BLaER1 treated with 17β-estradiol and CSF1 and Interleukin-3, amounts not matched to agents 10 nM and 100 nM (cell line): ENCODE measurements around the gene TBC1D9B.

Experiments used
- H3K27ac ChIP-seq, 11 experiments: shearing (Covaris generic); formaldehyde crosslinking; 2 replicates each; pipeline ENCODE4 v1.8.1; 2022
- H3K27me3 ChIP-seq, 11 experiments: shearing (Covaris generic); formaldehyde crosslinking; 2 replicates each; pipeline ENCODE4 v1.8.1; 2022
- H3K36me3 ChIP-seq, 11 experiments: shearing (Covaris generic); formaldehyde crosslinking; 2 replicates each; pipeline ENCODE4 v1.8.1; 2022
- H3K4me1 ChIP-seq, 10 experiments: shearing (Covaris generic); formaldehyde crosslinking; 2 replicates each; pipeline ENCODE4 v1.8.1; 2022
- H3K4me2 ChIP-seq, 11 experiments: shearing (Covaris generic); formaldehyde crosslinking; 2 replicates each; pipeline ENCODE4 v1.8.1; 2022
- H3K4me3 ChIP-seq, 10 experiments: shearing (Covaris generic); formaldehyde crosslinking; 2 replicates each; pipeline ENCODE4 v1.8.1; 2022
- H3K9ac ChIP-seq, 11 experiments: shearing (Covaris generic); formaldehyde crosslinking; 2 replicates each; pipeline ENCODE4 v1.8.1; 2022
- H3K9me3 ChIP-seq, 11 experiments: shearing (Covaris generic); formaldehyde crosslinking; replicated peaks in 1 of 11; 2 replicates each; pipeline ENCODE4 v1.8.1; 2022
- H4K20me1 ChIP-seq, 11 experiments: shearing (Covaris generic); formaldehyde crosslinking; 2 replicates each; pipeline ENCODE4 v1.8.1; 2022
- Cebpa-rat ChIP-seq, 11 experiments: shearing (Covaris generic); IDR thresholded peaks; 2 replicates each; pipeline ENCODE4 v1.8.1; 2022

TBC1D9B gene

GRCh38 chr5:179893076-179893957, 14.4 kb downstream of the TBC1D9B start:
- H3K4me3 ChIP-seq, result no peak overlapping the region
- peaks cover 0 to 66% (median 23%) of the 10 kb centered on the region in 11 experiments; a peak in 16 of 22 replicates for H4K20me1 ChIP-seq
- H3K4me2 ChIP-seq, result no peak overlapping the region
- no peak for TF ChIP-seq Cebpa-rat (IDR thresholded peaks at IDR 0.05)
- H3K9me3 ChIP-seq, result no peaks in the 10 kb centered on the region; a peak in 1 of 22 replicates
- no peak overlapping the region for H3K9ac ChIP-seq
- peaks cover 95 to 100% (median 100%) of the 10 kb centered on the region in 11 experiments for H3K36me3 ChIP-seq
- H3K27ac ChIP-seq, result no peak overlapping the region
- H3K4me1 ChIP-seq, result no peaks in the 10 kb centered on the region
- H3K27me3 ChIP-seq, result no peaks in the 10 kb centered on the region

DNA sequence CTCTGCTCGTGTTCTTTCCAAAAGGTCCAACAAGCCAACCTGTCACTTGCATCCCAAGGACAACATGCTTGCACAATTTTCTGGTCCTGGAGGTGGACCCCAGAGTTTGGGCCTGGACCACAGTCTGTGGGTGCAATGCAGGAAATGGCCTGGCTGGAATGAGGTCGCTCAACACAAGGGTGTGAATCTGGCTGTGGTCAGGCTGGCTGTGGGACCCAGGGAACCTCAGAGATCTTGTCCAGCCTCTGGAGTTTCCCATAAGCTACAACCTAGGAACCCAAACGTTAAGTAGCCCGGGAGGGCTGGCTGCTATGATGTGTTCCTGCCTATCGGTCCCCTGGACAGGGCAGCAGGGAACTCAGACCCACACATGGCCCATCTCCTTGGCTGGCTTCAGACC, 15.4 kb downstream of the TBC1D9B start:
- TF ChIP-seq Cebpa-rat (IDR thresholded peaks at IDR 0.05), result no peak
- Histone ChIP-seq H3K9me3 (peaks cover 0 to 10% (median 6%) of the 10 kb centered on the region in 11 experiments; a peak in 9 of 22 replicates), H3K4me3 (no peak overlapping the region), H3K36me3 (peaks cover 95 to 100% (median 100%) of the 10 kb centered on the region in 11 experiments), H3K4me2 (no peak overlapping the region), H3K27me3 (no peaks in the 10 kb centered on the region), H3K27ac (no peak overlapping the region), H3K9ac (no peak overlapping the region), H4K20me1 (peaks cover 0 to 73% (median 24%) of the 10 kb centered on the region in 11 experiments; a peak in 16 of 22 replicates), H3K4me1 (no peaks in the 10 kb centered on the region)

DNA sequence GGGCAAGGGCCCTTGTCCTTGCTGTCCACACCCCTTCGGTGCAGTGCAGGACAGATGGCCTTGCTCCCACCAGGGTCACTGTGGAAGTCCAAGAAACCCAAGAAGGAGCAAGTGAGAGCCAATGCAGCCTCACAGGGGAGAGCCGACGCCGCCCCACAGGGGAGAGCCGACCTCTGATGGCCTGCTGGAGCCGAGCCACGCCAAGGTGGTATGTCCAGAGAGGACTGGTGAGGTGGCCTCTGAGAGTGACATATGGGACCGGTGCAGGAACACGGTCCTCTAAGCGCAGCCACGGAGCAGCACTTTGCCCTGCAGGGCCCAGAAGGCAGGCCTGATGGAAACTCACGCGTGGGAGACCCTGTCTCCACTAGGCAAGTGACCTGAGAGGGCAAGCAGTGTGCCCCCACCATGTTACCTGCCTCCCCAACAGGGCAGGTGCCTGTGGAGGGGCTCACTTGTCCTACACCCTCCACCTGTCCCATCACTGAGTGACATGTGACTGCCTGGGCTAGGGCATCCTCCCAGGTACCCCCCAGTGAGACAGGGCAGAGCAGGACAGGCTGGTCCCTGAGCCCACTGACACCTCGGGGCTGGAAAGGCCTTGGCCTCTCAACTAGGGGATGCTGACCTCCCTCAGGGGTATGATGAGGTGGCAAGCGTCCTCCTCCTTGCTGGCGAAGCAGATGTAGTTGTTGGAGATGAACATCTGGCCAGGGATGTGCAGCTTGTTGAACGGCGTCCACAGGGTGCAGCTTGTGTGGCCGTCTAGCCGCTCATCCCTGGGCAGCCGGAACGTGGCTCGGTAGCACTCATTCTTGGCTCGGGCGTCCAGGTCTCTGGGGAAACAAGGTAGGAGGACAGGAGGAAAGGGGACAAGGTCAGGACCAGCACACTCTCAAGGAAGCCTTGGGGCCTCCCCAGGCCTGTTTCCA, 16.7 kb downstream of the TBC1D9B start:
- H3K4me3 ChIP-seq, result no peak overlapping the region
- H3K27ac ChIP-seq, result no peak overlapping the region
- no peak overlapping the region for H3K9ac ChIP-seq
- peaks cover 96 to 100% (median 100%) of the 10 kb centered on the region in 11 experiments for H3K36me3 ChIP-seq
- TF ChIP-seq Cebpa-rat (IDR thresholded peaks at IDR 0.05), result no peak
- H3K4me2 ChIP-seq, result no peak overlapping the region
- peaks cover 6 to 21% (median 16%) of the 10 kb centered on the region in 11 experiments for H3K9me3 ChIP-seq
- no peaks in the 10 kb centered on the region for H3K4me1 ChIP-seq
- no peaks in the 10 kb centered on the region for H3K27me3 ChIP-seq
- peaks cover 0 to 68% (median 24%) of the 10 kb centered on the region in 11 experiments; a peak in 16 of 22 replicates for H4K20me1 ChIP-seq

GRCh38 chr5:179889885-179890284, 17.8 kb downstream of the TBC1D9B start:
- Histone ChIP-seq H3K4me3 (no peak overlapping the region), H3K27ac (no peak overlapping the region), H3K36me3 (peaks cover 96 to 100% (median 100%) of the 10 kb centered on the region in 11 experiments), H3K9me3 (peaks cover 17 to 33% (median 27%) of the 10 kb centered on the region in 11 experiments), H3K9ac (no peak overlapping the region), H3K4me2 (no peak overlapping the region), H3K4me1 (no peaks in the 10 kb centered on the region), H4K20me1 (peaks cover 0 to 60% (median 16%) of the 10 kb centered on the region in 11 experiments; a peak in 14 of 22 replicates), H3K27me3 (no peaks in the 10 kb centered on the region)
- no peak for TF ChIP-seq Cebpa-rat (IDR thresholded peaks at IDR 0.05)

DNA sequence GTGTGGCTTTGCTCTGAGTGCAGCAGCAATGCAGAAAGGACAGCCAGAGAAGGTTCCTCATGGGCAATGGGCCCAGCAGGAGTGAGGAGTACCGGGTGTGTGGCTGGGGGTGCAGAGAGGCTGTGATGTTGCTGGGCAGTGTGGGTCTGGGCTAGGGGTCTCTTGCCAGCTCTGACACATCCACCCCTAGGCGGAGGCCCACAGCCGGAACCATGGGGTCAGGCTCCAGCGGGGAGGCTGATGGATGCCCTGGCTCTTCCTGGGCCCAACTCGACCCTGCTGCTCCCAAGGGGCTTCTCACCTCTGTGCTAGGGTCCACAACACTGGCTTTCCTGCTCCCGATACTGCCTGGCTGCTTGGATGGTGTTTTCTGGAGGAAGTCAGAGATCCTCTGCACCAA, 19.9 kb downstream of the TBC1D9B start:
- Histone ChIP-seq H3K4me1 (no peaks in the 10 kb centered on the region), H3K27me3 (no peaks in the 10 kb centered on the region), H3K4me3 (no peak overlapping the region), H3K27ac (no peak overlapping the region), H3K9ac (no peak overlapping the region), H3K36me3 (peaks cover 98 to 100% (median 100%) of the 10 kb centered on the region in 11 experiments), H4K20me1 (peaks cover 0 to 47% (median 16%) of the 10 kb centered on the region in 11 experiments; a peak in 13 of 22 replicates), H3K4me2 (no peak overlapping the region), H3K9me3 (peaks cover 38 to 54% (median 48%) of the 10 kb centered on the region in 11 experiments)
- TF ChIP-seq Cebpa-rat (IDR thresholded peaks at IDR 0.05), result no peak

DNA sequence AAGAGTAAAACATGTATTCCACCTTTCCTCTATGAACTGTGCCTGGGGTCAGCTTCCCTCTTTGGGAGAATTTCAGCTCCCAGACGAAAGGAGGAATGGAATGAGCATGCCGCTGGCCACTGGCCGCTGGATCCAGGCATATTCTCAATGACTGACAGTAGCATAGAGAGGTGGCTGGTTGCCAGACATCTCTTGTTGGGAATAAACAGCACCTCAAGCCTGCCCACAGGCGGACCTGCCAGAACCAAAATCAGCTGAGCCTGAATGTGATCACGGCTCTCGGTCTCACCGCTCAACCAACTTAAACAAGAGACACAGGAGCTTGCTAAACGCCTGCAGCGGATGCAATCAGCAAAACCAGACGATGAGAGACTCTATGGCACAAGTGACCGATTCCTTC, 20.6 kb downstream of the TBC1D9B start:
- Histone ChIP-seq H3K9me3 (peaks cover 45 to 61% (median 55%) of the 10 kb centered on the region in 11 experiments), H3K4me2 (no peak overlapping the region), H3K9ac (no peak overlapping the region), H3K4me1 (no peaks in the 10 kb centered on the region), H3K27ac (no peak overlapping the region), H3K36me3 (peaks cover 98 to 100% (median 100%) of the 10 kb centered on the region in 11 experiments), H3K27me3 (no peaks in the 10 kb centered on the region), H4K20me1 (peaks cover 0 to 40% (median 11%) of the 10 kb centered on the region in 11 experiments; a peak in 12 of 22 replicates), H3K4me3 (no peak overlapping the region)
- no peak for TF ChIP-seq Cebpa-rat (IDR thresholded peaks at IDR 0.05)

- H4K20me1 ChIP-seq, result peaks cover 0 to 32% (median 7%) of the 10 kb centered on the region in 11 experiments; a peak in 12 of 22 replicates
- H3K4me2 ChIP-seq, result no peak overlapping the region
- no peaks in the 10 kb centered on the region for H3K27me3 ChIP-seq
- no peak overlapping the region for H3K4me3 ChIP-seq
- H3K27ac ChIP-seq, result no peak overlapping the region
- no peaks in the 10 kb centered on the region for H3K4me1 ChIP-seq
- TF ChIP-seq Cebpa-rat (IDR thresholded peaks at IDR 0.05), result no peak
- H3K9ac ChIP-seq, result no peak overlapping the region
- H3K9me3 ChIP-seq, result peaks cover 46 to 62% (median 57%) of the 10 kb centered on the region in 11 experiments
- H3K36me3 ChIP-seq, result peaks cover 93 to 100% (median 98%) of the 10 kb centered on the region in 11 experiments
Measured at GRCh38 chr5:179886190-179886911, 21.3 kb downstream of the TBC1D9B start.

DNA sequence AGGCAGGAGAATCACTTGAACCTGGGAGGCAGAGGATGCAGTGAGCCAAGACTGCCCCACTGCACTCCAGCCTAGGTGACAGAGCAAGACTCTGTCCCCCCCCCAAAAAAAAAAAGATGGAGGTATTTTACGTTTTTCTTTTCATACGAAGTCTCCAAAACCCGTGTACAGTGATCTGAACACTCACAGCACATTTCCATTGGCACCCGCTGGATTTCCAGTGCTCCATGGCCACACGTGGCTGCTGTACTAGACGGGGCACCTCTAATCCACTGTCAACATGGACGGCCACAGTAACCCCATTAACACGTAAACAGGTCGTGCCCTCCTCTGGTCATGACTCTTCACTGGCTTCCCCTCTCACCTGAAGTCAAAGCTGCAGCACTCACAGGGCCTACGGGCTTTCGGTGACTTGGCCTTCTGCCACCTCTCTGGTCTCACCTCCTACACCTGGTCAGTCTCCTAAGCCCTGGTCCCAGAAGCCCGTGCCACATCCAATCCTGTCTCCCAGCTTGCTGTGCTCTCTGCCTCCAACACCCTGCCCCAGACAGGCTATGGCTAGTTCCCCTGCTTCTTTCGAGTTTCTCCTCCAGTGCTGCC, 22.1 kb downstream of the TBC1D9B start:
- no peak for TF ChIP-seq Cebpa-rat (IDR thresholded peaks at IDR 0.05)
- no peaks in the 10 kb centered on the region for H3K4me1 ChIP-seq
- no peak overlapping the region for H3K9ac ChIP-seq
- H3K9me3 ChIP-seq, result peaks cover 46 to 62% (median 57%) of the 10 kb centered on the region in 11 experiments
- H3K4me2 ChIP-seq, result no peak overlapping the region
- H3K36me3 ChIP-seq, result peaks cover 93 to 100% (median 97%) of the 10 kb centered on the region in 11 experiments
- no peak overlapping the region for H3K4me3 ChIP-seq
- H3K27ac ChIP-seq, result no peak overlapping the region
- peaks cover 0 to 32% (median 5%) of the 10 kb centered on the region in 11 experiments; a peak in 11 of 22 replicates for H4K20me1 ChIP-seq
- H3K27me3 ChIP-seq, result no peaks in the 10 kb centered on the region
